Measurements from ENCODE around the gene SLC22A17. TPM values are rescaled to one million over a fixed set of nuclear protein-coding genes. Genes with fewer than 3 reads are reported as not detected.

Gene SLC22A17
- total and polyA plus RNA-seq, 2 of the 13 experiments (the other 11 are each of a cell fraction or from before 2014, with no cell fraction given): 0.95 to 1.1 TPM

- TF ChIP-seq ZNF142 (CRISPR knock-in tag; IDR thresholded peaks at IDR 0.05) (no peak), CHD4 (IDR thresholded peaks at IDR 0.05; ENCODE audit: borderline replicate concordance, low read length) (peak; percentile 73; the same call in 1 of the 2 replicates), EHMT2 (IDR thresholded peaks at IDR 0.05; ENCODE audit: borderline replicate concordance, low read depth, low read length) (0 out of 2 replicates have a peak, but pooled peaks have one; percentile 45), ARID4A (CRISPR knock-in tag; IDR thresholded peaks at IDR 0.05; ENCODE audit: borderline replicate concordance) (peak; percentile 30; the same call in 1 of the 2 replicates), CSRNP1 (CRISPR knock-in tag; IDR thresholded peaks at IDR 0.05) (peak; percentile 43; the same call in 1 of the 2 replicates), ZBTB44 (CRISPR knock-in tag; IDR thresholded peaks at IDR 0.05) (peak; percentile 76; the same call in 1 of the 2 replicates), RXRB (CRISPR knock-in tag; IDR thresholded peaks at IDR 0.05; ENCODE audit: borderline replicate concordance) (peak; percentile 45; the same call in 1 of the 2 replicates), ETV5 (CRISPR knock-in tag; IDR thresholded peaks at IDR 0.05; ENCODE audit: borderline replicate concordance) (no peak), MED1 (CRISPR knock-in tag; IDR thresholded peaks at IDR 0.05) (peak; percentile 40; the same call in 1 of the 2 replicates), ZKSCAN8 (CRISPR knock-in tag; IDR thresholded peaks at IDR 0.05; ENCODE audit: borderline replicate concordance) (0 out of 2 replicates have a peak, but pooled peaks have one; percentile 51), SP2 (CRISPR knock-in tag; IDR thresholded peaks at IDR 0.05) (0 out of 2 replicates have a peak, but pooled peaks have one; percentile 7), ZNF24 (IDR thresholded peaks at IDR 0.05) (peak; percentile 31; the same call in 1 of the 2 replicates), KLF9 (CRISPR knock-in tag; IDR thresholded peaks at IDR 0.05; ENCODE audit: low read depth) (0 out of 2 replicates have a peak, but pooled peaks have one; percentile 58), CREM (IDR thresholded peaks at IDR 0.05) (no peak), CREM (CRISPR knock-in tag; IDR thresholded peaks at IDR 0.05) (no peak)
These were observed 24.5 kb downstream of the SLC22A17 start (continued) for GRCh38 chr14:23327947-23328744.
